Activated CD4-positive, alpha-beta T cell treated with anti-CD3 and anti-CD28 coated beads, Interleukin-2, amount 10 ng/mL, durations not matched to agents 24 days and 14 days (primary cell): ENCODE results near the gene CNTNAP2. TPM values are rescaled to one million over a fixed set of nuclear protein-coding genes. Genes with fewer than 3 reads are reported as not detected.
"Not testable (repeated sequence)": the region's sequence is repeated elsewhere in the genome, so short reads cannot be mapped to it uniquely, and the experiment has no call there.

Experiments used
- DNase-seq: peaks from one replicate; pipeline ENCODE4 v3.0.0; 2022
- H3K27ac Mint-ChIP-seq: one replicate; pipeline ENCODE4 v1.8.0; 2022; ENCODE audit warnings: mild to moderate bottlenecking, mixed read lengths
- H3K27me3 Mint-ChIP-seq: one replicate; pipeline ENCODE4 v1.8.0; 2022; ENCODE audit warnings: mixed read lengths
- H3K36me3 Mint-ChIP-seq: one replicate; pipeline ENCODE4 v1.8.0; 2022; ENCODE audit warnings: low read depth, mild to moderate bottlenecking, mixed read lengths
- H3K4me1 Mint-ChIP-seq: one replicate; pipeline ENCODE4 v1.8.0; 2021; ENCODE audit warnings: mixed read lengths
- H3K4me3 Mint-ChIP-seq: one replicate; pipeline ENCODE4 v1.8.0; 2022; ENCODE audit warnings: mild to moderate bottlenecking, moderate library complexity, mixed read lengths
- H3K9me3 Mint-ChIP-seq: one replicate; pipeline ENCODE4 v1.8.0; 2021; ENCODE audit warnings: mixed read lengths
- intact Hi-C: fragments of 100-400 bp; cut with micrococcal nuclease; formaldehyde crosslinking; loops from one replicate; pipeline ENCODE4 v1.15.1; 2023
- total RNA-seq: library from RNA; stranded (reverse); gene quantifications from 2 replicates; pipeline ENCODE4 v1.2.3, GENCODE V29; 2022

CNTNAP2 gene
- total RNA-seq, 1 donor from 2014 or later: not detected

DNA sequence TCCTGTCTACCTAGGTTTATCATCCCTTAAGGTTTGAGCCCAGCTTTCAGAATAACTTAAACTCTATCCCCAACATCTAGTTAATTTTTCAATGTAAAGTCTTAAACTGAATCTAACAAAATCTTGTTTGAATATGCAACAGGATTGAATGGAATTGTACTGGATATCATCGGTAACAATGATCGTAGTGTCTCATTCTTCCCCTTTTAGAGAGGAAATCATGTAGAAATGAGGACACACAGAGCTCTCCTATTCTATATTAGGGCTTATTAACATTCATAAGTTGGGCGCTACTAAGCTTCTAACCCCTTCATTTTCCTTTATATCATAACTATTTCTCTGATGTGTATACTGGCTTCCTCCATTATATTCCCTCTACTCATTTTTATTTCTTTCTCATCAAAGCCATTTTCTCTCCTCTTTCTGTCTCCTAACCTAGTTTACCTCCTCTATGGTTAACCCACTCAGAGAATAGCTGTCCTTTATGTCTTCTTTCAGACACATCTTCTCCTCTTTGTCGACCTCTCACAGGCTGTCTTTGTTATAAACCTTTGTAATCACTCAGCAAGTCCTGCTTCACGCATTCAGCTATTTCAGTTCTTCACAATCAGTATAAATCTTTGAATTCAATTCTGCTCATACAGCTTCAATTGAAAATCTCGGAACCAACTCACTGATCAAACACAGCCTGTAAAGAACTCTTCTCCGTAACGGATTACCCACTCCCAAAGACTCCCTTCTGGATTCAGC is 1455.0 kb downstream of the CNTNAP2 start:
- H3K27ac Mint-ChIP-seq: no peak overlapping the region
- intact Hi-C loops: no loop called here

DNA sequence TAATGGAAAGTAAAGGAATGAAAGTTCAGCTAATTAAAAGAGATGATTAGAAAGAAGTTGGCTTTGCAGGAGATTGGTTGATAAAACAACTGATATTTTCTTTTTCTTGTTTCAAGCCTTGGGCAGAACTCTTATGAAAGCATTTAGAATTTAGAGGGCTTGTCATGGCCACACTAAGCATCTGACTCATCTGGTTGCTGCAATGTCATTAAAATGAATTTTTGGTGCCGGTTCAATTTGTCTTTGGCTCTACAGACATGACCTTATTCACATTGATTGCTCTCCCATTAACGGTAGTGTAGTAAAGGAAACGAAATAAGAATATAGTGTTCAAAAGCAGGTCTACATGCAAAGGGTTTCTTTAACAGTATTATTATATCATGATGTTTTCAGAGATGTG is 1461.6 kb downstream of the CNTNAP2 start:
- Mint-ChIP-seq H3K9me3 (no peaks in the 10 kb centered on the region), H3K36me3 (no peaks in the 10 kb centered on the region), H3K27ac (no peak overlapping the region), H3K4me3 (no peak overlapping the region), H3K27me3 (no peaks in the 10 kb centered on the region), H3K4me1 (no peaks in the 10 kb centered on the region)
- no peak for DNase-seq
- intact Hi-C loops: no loop called here

More for the DNA sequence above, 1455.0 kb downstream of the CNTNAP2 start:
- no peak for DNase-seq
- no peaks in the 10 kb centered on the region for H3K4me1 Mint-ChIP-seq
- no peak overlapping the region for H3K4me3 Mint-ChIP-seq
- H3K9me3 Mint-ChIP-seq: peaks cover 3% of the 10 kb centered on the region
- no peaks in the 10 kb centered on the region for H3K36me3 Mint-ChIP-seq
- no peaks in the 10 kb centered on the region for H3K27me3 Mint-ChIP-seq

DNA sequence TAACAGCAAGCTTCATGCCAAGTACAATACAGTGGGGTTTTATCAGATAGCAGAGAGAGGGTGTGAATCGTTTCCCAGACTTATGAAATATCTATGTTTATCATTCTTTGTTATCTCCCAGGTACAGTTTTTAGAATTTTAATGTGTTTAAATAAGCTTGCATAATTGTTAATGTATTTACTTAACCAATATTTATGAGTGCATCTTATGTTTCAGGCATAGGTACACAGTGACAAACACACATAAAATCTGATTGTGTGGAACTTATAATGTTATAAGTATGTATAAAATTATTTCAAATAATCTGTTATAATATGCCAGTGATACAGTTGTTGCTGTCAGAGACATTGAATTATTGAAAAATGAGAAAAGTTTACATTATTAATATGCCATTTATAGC is 1462.5 kb downstream of the CNTNAP2 start:
- DNase-seq: no peak
- intact Hi-C loops: no loop called here
- H3K9me3 Mint-ChIP-seq: no peaks in the 10 kb centered on the region
- no peaks in the 10 kb centered on the region for H3K36me3 Mint-ChIP-seq
- no peak overlapping the region for H3K27ac Mint-ChIP-seq
- H3K27me3 Mint-ChIP-seq: no peaks in the 10 kb centered on the region
- H3K4me1 Mint-ChIP-seq: no peaks in the 10 kb centered on the region
- H3K4me3 Mint-ChIP-seq: no peak overlapping the region

DNA sequence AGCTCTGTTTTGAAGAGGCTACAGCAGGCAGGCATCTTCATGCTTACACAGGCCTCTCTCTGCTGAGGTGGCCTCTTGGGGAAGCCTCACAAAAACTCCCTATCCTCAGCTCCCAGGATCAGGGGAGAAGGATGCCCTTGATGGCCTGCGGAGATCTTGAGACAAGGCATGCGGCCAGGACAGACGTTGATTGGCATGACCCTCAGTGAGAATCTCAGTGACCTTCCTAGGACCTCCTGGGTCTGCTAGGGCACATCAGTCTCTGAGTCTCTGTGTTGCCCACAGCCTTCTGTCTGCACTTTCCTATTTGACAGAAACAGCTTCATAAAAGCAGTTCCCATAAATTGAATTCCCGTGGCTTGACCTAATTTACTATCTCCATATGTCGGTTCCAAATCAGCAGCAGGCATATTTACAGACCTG is 1468.2 kb downstream of the CNTNAP2 start:
- no peaks in the 10 kb centered on the region for H3K36me3 Mint-ChIP-seq
- intact Hi-C loops: no loop called here
- DNase-seq: no peak
- no peaks in the 10 kb centered on the region for H3K27me3 Mint-ChIP-seq
- H3K4me1 Mint-ChIP-seq: no peaks in the 10 kb centered on the region
- no peak overlapping the region for H3K4me3 Mint-ChIP-seq
- no peak overlapping the region for H3K27ac Mint-ChIP-seq
- H3K9me3 Mint-ChIP-seq: no peaks in the 10 kb centered on the region

DNA sequence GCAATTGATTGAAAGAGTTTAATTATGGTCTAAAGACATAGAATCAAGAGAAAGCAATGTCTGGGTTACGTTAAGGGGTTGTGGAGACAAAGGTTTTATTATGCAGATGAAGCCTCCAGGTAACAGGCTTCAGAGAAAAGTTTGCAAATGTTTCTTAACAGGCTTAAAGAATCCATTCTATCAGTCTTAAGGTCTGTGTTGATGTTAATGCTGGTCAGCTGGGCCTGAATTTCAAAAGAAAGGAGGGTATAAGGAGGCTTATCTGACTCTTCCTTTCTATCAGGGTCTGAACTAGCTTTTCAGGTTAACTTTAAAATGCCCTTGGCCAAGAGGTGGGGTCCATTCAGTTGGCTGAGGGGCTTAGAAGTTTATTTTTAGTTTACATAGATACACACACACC is 1469.5 kb downstream of the CNTNAP2 start:
- intact Hi-C loops: no loop called here
- H3K4me3 Mint-ChIP-seq: no peak overlapping the region

DNA sequence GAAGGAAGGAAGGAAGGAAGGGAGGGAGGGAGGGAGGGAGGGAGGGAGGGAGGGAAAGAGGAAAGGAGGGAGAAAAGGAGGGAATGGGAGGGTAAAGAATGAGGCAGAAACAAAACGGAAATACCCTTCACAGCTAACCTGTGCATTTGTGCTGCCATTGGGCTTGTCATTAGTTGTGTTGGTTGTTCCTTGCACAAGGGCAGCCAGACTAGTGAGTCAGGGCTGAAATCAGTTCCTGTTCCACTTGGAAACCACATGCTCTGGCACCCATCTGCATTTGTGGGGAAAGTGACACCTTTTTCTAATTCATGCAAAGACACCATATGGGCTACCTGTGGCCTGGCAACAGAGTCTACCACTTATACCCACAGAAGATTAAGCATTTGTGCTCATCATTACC is 1469.9 kb downstream of the CNTNAP2 start:
- no peak for DNase-seq
- Mint-ChIP-seq H3K4me1 (no peaks in the 10 kb centered on the region), H3K4me3 (no peak overlapping the region), H3K9me3 (no peaks in the 10 kb centered on the region), H3K27ac (no peak overlapping the region), H3K36me3 (no peaks in the 10 kb centered on the region), H3K27me3 (no peaks in the 10 kb centered on the region)
- intact Hi-C loops: no loop called here

More for the DNA sequence above, 1469.5 kb downstream of the CNTNAP2 start:
- H3K9me3 Mint-ChIP-seq: no peaks in the 10 kb centered on the region
- no peak for DNase-seq
- H3K4me1 Mint-ChIP-seq: no peaks in the 10 kb centered on the region
- no peaks in the 10 kb centered on the region for H3K36me3 Mint-ChIP-seq
- H3K27ac Mint-ChIP-seq: no peak overlapping the region
- no peaks in the 10 kb centered on the region for H3K27me3 Mint-ChIP-seq

DNA sequence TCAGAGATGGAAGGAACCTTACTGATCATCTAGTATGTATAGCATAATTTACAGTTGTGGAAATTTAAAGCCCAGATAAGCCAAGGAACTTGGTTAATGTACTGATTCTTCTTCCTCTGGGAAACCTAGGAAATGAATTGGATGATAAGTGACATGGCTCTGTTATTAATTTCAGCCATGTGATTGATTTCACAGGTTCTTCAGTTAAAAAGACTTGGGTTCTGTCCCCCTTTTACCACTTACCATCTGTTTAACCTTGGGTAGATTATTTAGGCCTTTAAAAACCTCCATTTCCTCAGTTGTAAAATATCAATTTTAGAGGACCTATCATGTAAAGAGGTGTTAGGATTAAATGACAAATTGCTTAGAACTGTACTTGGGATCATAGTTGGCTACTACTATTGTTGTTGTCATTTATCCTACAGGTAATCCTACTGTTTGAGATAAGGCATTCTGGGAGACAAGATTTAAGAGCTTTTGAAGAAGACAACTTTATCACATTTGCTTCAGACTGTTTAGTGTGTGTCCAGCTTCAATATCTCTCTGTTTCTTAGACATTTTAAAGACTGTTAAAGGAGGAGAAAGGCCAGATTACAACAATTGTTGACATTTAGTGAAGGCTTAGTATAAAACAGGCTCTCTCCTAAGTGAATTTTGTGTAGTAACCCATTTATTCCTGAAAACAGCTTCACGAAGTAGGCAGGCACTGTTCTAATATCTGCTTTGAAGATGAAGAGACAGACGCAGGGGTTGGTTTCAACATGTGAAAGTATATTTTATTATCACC is 1476.9 kb downstream of the CNTNAP2 start:
- Mint-ChIP-seq H3K4me3 (no peak overlapping the region), H3K27ac (no peak overlapping the region), H3K27me3 (no peaks in the 10 kb centered on the region), H3K9me3 (peaks cover 9% of the 10 kb centered on the region), H3K36me3 (no peaks in the 10 kb centered on the region), H3K4me1 (no peaks in the 10 kb centered on the region)
- no peak for DNase-seq
- intact Hi-C loops: no loop called here

DNA sequence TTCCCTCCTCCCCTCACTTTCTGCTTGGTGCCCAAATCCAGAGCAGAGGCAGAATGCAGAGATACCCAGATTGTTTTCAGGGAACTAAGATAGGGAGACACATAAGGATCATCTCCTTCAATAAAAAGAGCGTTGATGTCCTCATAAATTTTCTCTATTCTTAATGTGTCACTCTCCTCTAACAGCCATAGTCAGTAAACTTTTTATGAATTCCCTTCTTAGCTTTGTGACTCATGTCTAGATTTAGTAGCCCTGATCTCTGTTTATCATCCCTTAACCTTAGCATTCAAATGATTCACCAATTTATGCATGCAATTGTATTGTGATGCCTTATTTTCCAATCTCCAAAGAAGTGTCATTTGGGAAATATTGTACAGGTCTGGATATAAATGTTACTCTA is 1478.4 kb downstream of the CNTNAP2 start:
- DNase-seq: no peak
- Mint-ChIP-seq H3K27me3 (no peaks in the 10 kb centered on the region), H3K36me3 (no peaks in the 10 kb centered on the region), H3K9me3 (peaks cover 12% of the 10 kb centered on the region), H3K27ac (no peak overlapping the region), H3K4me1 (no peaks in the 10 kb centered on the region), H3K4me3 (no peak overlapping the region)
- intact Hi-C loops: no loop called here

DNA sequence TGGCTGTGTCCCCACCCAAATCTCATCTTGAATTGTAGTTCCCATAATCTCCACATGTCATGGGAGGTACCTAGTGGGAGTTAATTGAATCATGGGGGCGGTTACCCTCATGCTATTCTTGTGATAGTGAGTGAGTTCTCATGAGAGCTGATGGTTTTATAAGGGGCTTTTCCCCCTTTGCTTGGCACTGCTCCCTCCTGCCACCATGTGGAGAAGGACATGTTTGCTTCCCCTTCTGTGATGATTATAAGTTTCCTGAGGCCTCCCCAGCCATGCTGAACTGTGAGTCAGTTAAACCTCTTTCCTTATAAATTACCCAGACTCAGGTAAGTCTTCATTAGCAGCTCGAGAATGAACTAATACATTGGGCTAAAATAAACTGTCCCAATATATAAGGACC is 1482.1 kb downstream of the CNTNAP2 start:
- H3K4me1 Mint-ChIP-seq, H3K27ac Mint-ChIP-seq, intact Hi-C loops, H3K27me3 Mint-ChIP-seq, H3K4me3 Mint-ChIP-seq, H3K36me3 Mint-ChIP-seq, DNase-seq: not testable (repeated sequence)
- H3K9me3 Mint-ChIP-seq: peaks cover 19% of the 10 kb centered on the region

DNA sequence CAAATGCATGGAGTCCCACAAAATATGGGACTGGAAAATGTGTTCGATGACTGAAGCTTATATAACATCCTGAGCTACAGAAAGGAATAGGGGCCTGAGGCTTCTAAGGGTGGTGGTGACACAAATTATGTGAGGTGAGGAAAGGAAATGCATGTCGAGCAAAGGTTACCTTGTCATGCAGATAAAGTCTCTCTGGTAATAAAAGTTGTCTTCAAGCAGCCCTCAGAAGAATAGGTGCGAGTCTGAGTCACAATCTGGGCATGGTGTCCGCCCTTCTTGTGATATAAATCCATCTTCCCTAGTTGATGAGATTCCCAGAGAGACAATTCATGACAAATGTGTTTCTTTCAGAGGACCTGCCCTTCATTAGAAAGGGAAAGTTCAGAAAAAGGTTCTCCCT is 1488.7 kb downstream of the CNTNAP2 start:
- DNase-seq: no peak
- Mint-ChIP-seq H3K4me1 (no peaks in the 10 kb centered on the region), H3K36me3 (no peaks in the 10 kb centered on the region), H3K27ac (no peak overlapping the region), H3K27me3 (no peaks in the 10 kb centered on the region), H3K9me3 (peaks cover 13% of the 10 kb centered on the region), H3K4me3 (no peak overlapping the region)
- intact Hi-C loops: no loop called here

DNA sequence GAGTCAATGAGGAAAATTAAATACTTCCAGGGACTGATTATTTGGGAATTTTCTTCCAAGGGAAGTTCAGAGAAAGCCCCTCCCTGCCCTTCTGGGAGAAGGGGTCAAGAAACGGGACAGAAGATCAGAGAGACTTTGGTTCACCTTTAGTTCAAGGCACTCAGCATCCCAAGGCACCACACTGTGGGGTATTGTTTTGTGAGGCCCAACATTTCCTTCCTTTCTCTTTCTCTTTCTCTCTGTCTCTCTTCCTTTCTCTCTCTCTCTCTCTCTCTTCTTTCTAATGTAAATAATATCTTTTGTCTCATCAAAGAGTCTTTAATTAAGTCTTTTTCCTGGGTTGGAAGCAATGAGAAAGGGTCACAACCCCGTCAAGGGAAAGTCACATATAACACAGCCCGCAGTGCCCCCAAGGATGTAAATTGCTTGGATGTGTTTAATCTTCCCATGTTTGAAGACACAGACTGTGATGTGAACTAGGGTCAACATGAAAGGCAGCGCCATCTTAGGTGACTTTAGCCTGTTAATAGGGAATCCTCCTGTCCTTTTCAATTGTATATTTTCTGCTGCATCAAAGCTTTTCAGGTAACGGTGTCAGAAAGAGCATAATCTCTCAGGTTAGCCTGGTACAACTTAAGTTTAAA is 1490.7 kb downstream of the CNTNAP2 start:
- DNase-seq: no peak
- H3K36me3 Mint-ChIP-seq: no peaks in the 10 kb centered on the region
- H3K4me3 Mint-ChIP-seq: no peak overlapping the region
- H3K4me1 Mint-ChIP-seq: no peaks in the 10 kb centered on the region
- H3K9me3 Mint-ChIP-seq: peaks cover 7% of the 10 kb centered on the region
- intact Hi-C loops: no loop called here
- no peak overlapping the region for H3K27ac Mint-ChIP-seq
- no peaks in the 10 kb centered on the region for H3K27me3 Mint-ChIP-seq

DNA sequence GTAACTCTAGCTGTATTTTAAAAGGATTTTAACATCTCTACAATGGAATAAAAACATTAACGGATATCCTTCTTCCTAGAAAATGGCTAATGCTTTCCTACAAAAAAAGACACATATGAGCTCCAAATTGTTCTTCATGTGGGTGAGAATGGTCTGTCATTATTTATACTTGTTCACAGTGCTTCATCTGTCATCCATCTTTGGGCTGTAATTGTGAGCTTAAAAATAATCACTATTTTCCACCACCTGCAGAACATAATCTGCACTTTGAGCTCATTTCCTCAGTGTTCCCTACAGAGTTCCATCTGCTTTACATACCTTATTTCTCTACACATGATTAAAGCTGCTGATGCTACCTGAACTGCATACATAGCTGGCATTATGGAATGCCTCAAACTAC is 1494.8 kb downstream of the CNTNAP2 start:
- no peak for DNase-seq
- Mint-ChIP-seq H3K4me3 (no peak overlapping the region), H3K4me1 (no peaks in the 10 kb centered on the region), H3K36me3 (no peaks in the 10 kb centered on the region), H3K27ac (no peak overlapping the region), H3K27me3 (no peaks in the 10 kb centered on the region), H3K9me3 (peaks cover 3% of the 10 kb centered on the region)
- intact Hi-C loops: no loop called here

DNA sequence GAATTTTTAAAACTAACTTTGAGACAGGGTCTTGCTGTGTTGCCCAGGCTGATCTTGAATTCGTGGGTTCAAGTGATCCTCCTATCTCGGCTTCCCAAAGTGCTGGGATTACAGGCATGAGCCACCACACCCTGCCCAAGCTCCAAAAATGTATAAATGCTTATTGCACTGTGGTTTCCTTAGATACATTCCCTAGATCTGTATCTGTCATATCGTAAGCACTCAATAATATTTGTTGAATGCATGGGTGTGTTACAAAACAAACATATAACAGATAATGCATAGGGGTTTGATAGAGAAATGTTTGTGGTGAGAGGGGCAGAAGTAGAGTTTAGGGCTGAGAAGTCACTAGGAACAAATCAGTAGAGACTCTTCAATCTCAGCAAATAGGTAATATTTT is 1518.7 kb downstream of the CNTNAP2 start:
- intact Hi-C loops: no loop called here
- no peak overlapping the region for H3K27ac Mint-ChIP-seq
- H3K4me1 Mint-ChIP-seq: no peaks in the 10 kb centered on the region
- peaks cover 4% of the 10 kb centered on the region for H3K9me3 Mint-ChIP-seq
- no peak overlapping the region for H3K4me3 Mint-ChIP-seq
- DNase-seq: no peak
- no peaks in the 10 kb centered on the region for H3K27me3 Mint-ChIP-seq
- H3K36me3 Mint-ChIP-seq: no peaks in the 10 kb centered on the region

DNA sequence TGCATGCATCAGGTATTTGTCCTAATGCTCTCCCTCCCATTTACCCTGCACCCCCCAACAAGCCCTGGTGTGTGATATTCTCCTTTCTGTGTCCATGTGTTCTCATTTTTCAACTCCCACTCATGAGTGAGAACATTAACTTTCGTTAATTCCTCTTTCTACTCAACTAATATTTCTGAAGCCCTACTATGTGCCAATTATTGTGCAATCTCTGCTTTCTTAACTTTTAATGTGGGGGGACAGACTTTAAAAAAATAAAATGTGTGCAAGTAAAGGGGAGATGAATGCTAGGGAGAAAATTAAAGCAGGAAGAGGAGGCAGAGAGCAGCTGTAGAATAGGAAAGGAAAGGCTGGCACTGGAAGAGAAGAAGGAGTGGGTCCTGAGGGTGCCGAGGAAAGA is 1520.0 kb downstream of the CNTNAP2 start:
- no peaks in the 10 kb centered on the region for H3K36me3 Mint-ChIP-seq
- no peaks in the 10 kb centered on the region for H3K4me1 Mint-ChIP-seq
- peaks cover 4% of the 10 kb centered on the region for H3K9me3 Mint-ChIP-seq
- H3K27me3 Mint-ChIP-seq: no peaks in the 10 kb centered on the region
- intact Hi-C loops: no loop called here
- no peak for DNase-seq
- no peak overlapping the region for H3K27ac Mint-ChIP-seq
- no peak overlapping the region for H3K4me3 Mint-ChIP-seq
